ENCODE results near the gene KLF8. TPM values are rescaled to one million over a fixed set of nuclear protein-coding genes. Genes with fewer than 3 reads are reported as not detected.

KLF8 gene
- total RNA-seq, 1 experiment from 2014 or later: 7.3 TPM

GRCh38 chrX:56281789-56282188 is 49.6 kb downstream of the KLF8 start:
- H4K91ac ChIP-seq (ENCODE audit: insufficient read length, low read depth, low read length): no peak overlapping the region
- no peak overlapping the region for H2BK5ac ChIP-seq (ENCODE audit: insufficient read length, low read length)
- no peak overlapping the region for H4K8ac ChIP-seq (replicated peaks; ENCODE audit: insufficient read length, low read depth, low read length)
- H4K5ac ChIP-seq (ENCODE audit: insufficient read length, low read depth, low read length): no peak overlapping the region
- H3K27me3 ChIP-seq (ENCODE audit: insufficient read depth, low read length): no peaks in the 10 kb centered on the region
- no peak overlapping the region for H2AK5ac ChIP-seq (ENCODE audit: insufficient read length, low read length)
- Mint-ChIP-seq H3K4me1 (no peaks in the 10 kb centered on the region), H3K27me3 (ENCODE audit: low read depth) (no peaks in the 10 kb centered on the region; the same call in 1 of the 2 replicates), H3K36me3 (ENCODE audit: insufficient read depth in 1 of 3, low read depth in 3 of 3) (peaks cover 0 to 12% (median 7%) of the 10 kb centered on the region in 3 experiments; a peak in 4 of 7 replicates), H3K4me3 (no peak overlapping the region), H3K9me3 (peaks cover 64 to 77% of the 10 kb centered on the region in 2 experiments), H3K27ac (no peak overlapping the region)
- no peak overlapping the region for H3K4ac ChIP-seq (ENCODE audit: low read depth, low read length)
- no peaks in the 10 kb centered on the region for H3K79me2 ChIP-seq (ENCODE audit: insufficient read depth, low read length)
- H3K4me1 ChIP-seq (ENCODE audit: insufficient read depth, low read length): no peaks in the 10 kb centered on the region
- H2BK20ac ChIP-seq (ENCODE audit: low read depth, low read length, poor library complexity, severe bottlenecking): no peak overlapping the region
- H3K56ac ChIP-seq (ENCODE audit: insufficient read length, low read depth, low read length): no peak overlapping the region
- no peak overlapping the region for H3K23ac ChIP-seq (ENCODE audit: insufficient read length, low read depth, low read length)
- no peak overlapping the region for H2BK120ac ChIP-seq (ENCODE audit: low read depth, low read length, poor library complexity, severe bottlenecking)
- H3K9ac ChIP-seq (ENCODE audit: extremely low read depth, insufficient read length, low read length): no peak overlapping the region
- no peaks in the 10 kb centered on the region for H4K20me1 ChIP-seq (ENCODE audit: control insufficient read depth, insufficient read depth, insufficient read length)
- no peak overlapping the region for H3K4me2 ChIP-seq (ENCODE audit: insufficient read depth, insufficient read length, low read length)
- no peak for DNase-seq
- H3T11ph ChIP-seq (ENCODE audit: low read length): no peak overlapping the region
- H3K18ac ChIP-seq (ENCODE audit: insufficient read length, low read depth, low read length): no peak overlapping the region
- TF ChIP-seq CTCF (conservative IDR thresholded peaks at IDR 0.05): peak; percentile 23; the same call in 2 of the 3 replicates
- no peaks in the 10 kb centered on the region for H3K79me1 ChIP-seq (ENCODE audit: insufficient read depth, low read depth, low read length, poor library complexity, severe bottlenecking)
- no peak overlapping the region for H3K14ac ChIP-seq (ENCODE audit: insufficient read depth, low read length)
- no peak overlapping the region for H2BK12ac ChIP-seq (ENCODE audit: insufficient read length, low read depth, low read length)
- H2BK15ac ChIP-seq (ENCODE audit: low read depth, low read length): no peak overlapping the region
- H3K27ac ChIP-seq (ENCODE audit: insufficient read length, low read depth, low read length): no peak overlapping the region
- H2AFZ ChIP-seq (ENCODE audit: low read length): no peak overlapping the region
- peaks cover 23% of the 10 kb centered on the region for H3K9me3 ChIP-seq (ENCODE audit: control insufficient read depth, low read depth, low read length)
- no peaks in the 10 kb centered on the region for H3K23me2 ChIP-seq (ENCODE audit: insufficient read length, low read depth, low read length, poor library complexity, severe bottlenecking)

Measured in H9 (cell line).